ENCODE results near the gene CDH4. TPM values are rescaled to one million over a fixed set of nuclear protein-coding genes. Genes with fewer than 3 reads are reported as not detected.

Gene CDH4
- total and polyA plus RNA-seq, 2 donors (not counting 3 experiments of a cell fraction or from before 2014, with no cell fraction given) = 0.17 to 0.51 TPM

DNA sequence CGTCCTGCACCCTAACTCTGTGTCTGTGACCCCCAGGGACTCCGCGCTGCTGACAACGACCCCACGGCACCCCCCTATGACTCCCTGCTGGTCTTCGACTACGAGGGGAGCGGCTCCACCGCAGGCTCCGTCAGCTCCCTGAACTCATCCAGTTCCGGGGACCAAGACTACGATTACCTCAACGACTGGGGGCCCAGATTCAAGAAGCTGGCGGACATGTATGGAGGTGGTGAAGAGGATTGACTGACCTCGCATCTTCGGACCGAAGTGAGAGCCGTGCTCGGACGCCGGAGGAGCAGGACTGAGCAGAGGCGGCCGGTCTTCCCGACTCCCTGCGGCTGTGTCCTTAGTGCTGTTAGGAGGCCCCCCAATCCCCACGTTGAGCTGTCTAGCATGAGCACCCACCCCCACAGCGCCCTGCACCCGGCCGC, 684.7 kb downstream of the CDH4 start:
- no peak overlapping the region for H2AFZ ChIP-seq (ENCODE audit: low read depth, low read length)
- POLR2A ChIA-PET = no interaction called here
- dilution Hi-C loops (cut with MboI; ENCODE audit: extremely low pct_ligation_motif_present, low sequenced_read_pairs) = no loop called here

More for the DNA sequence above, 684.7 kb downstream of the CDH4 start:
- Histone ChIP-seq H3K36me3 (ENCODE audit: control insufficient read depth in 2 of 2, extremely low read depth in 1 of 2, insufficient read depth in 2 of 2, low read length in 2 of 2) (no peaks in the 10 kb centered on the region), H3K9me1 (replicated peaks; ENCODE audit: control insufficient read depth, extremely low read depth, insufficient read depth, low read length) (no peaks in the 10 kb centered on the region), H4K20me1 (replicated peaks; ENCODE audit: control insufficient read depth, extremely low read depth, insufficient read depth, low read length) (no peaks in the 10 kb centered on the region), H3K4me3 (replicated peaks in 1 of 3; ENCODE audit: insufficient read depth in 1 of 3, low read depth in 1 of 3, low read length in 3 of 3) (no peak overlapping the region), H3K27me3 (ENCODE audit: control insufficient read depth in 2 of 2, insufficient read depth in 2 of 2, low read length in 2 of 2) (no peaks in the 10 kb centered on the region), H3K79me2 (ENCODE audit: control insufficient read depth, insufficient read depth, low read length) (no peaks in the 10 kb centered on the region), H3K9me3 (replicated peaks; ENCODE audit: control insufficient read depth, insufficient read depth, low read length) (no peaks in the 10 kb centered on the region), H3K4me1 (ENCODE audit: control insufficient read depth, extremely low read depth, insufficient read depth, low read length) (no peaks in the 10 kb centered on the region), H3K9ac (replicated peaks; ENCODE audit: extremely low read depth, insufficient read depth, low read length) (no peak overlapping the region), H3K27ac (ENCODE audit: insufficient read depth, low read depth, low read length) (no peak overlapping the region), H3K4me2 (ENCODE audit: insufficient read depth, low read length) (no peak overlapping the region)
- no peak for DNase-seq (ENCODE audit: low read depth, low spot score)
- no TSS peak for BruUV-seq (replicated peaks)
- CTCF ChIA-PET = no interaction called here
- no peak for TF ChIP-seq FOS (IDR thresholded peaks at IDR 0.05; ENCODE audit: borderline replicate concordance, insufficient read depth, low read length)
- no peak for TF ChIP-seq EZH2 (IDR thresholded peaks at IDR 0.05; ENCODE audit: borderline replicate concordance, low read depth, low read length, severe bottlenecking)
- TF ChIP-seq MYC (IDR thresholded peaks at IDR 0.05; ENCODE audit: low read depth, low read length) = no peak
- TF ChIP-seq, protein P1, sequence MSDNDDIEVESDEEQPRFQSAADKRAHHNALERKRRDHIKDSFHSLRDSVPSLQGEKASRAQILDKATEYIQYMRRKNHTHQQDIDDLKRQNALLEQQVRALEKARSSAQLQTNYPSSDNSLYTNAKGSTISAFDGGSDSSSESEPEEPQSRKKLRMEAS (IDR thresholded peaks at IDR 0.05; ENCODE audit: insufficient read depth, insufficient read length) = no peak
- TF ChIP-seq GATA2 (IDR thresholded peaks at IDR 0.05; ENCODE audit: insufficient read depth, insufficient read length, low read depth, low read length) = no peak
- TF ChIP-seq POLR2AphosphoS5 (IDR thresholded peaks at IDR 0.05; ENCODE audit: insufficient read depth, low read depth, low read length) = no peak
- no peak for TF ChIP-seq JUN (IDR thresholded peaks at IDR 0.05; ENCODE audit: borderline replicate concordance, insufficient read depth, insufficient read length, low read depth)
- TF ChIP-seq POLR2A (IDR thresholded peaks at IDR 0.05; ENCODE audit: low read depth, low read length) = no peak
- TF ChIP-seq, protein P2, sequence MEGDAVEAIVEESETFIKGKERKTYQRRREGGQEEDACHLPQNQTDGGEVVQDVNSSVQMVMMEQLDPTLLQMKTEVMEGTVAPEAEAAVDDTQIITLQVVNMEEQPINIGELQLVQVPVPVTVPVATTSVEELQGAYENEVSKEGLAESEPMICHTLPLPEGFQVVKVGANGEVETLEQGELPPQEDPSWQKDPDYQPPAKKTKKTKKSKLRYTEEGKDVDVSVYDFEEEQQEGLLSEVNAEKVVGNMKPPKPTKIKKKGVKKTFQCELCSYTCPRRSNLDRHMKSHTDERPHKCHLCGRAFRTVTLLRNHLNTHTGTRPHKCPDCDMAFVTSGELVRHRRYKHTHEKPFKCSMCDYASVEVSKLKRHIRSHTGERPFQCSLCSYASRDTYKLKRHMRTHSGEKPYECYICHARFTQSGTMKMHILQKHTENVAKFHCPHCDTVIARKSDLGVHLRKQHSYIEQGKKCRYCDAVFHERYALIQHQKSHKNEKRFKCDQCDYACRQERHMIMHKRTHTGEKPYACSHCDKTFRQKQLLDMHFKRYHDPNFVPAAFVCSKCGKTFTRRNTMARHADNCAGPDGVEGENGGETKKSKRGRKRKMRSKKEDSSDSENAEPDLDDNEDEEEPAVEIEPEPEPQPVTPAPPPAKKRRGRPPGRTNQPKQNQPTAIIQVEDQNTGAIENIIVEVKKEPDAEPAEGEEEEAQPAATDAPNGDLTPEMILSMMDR (IDR thresholded peaks at IDR 0.05; ENCODE audit: extremely low read depth in 1 of 2, insufficient read depth in 1 of 2, low read depth in 1 of 2, low read length in 2 of 2) = no peak
- no peak for FAIRE-seq
- intact Hi-C loops (cut with micrococcal nuclease) = no loop called here

Data from endothelial cell of umbilical vein (primary cell).